Neuronal stem cell (in vitro differentiated cells): ENCODE measurements around the gene TMEM176B. TPM values are rescaled to one million over a fixed set of nuclear protein-coding genes. Genes with fewer than 3 reads are reported as not detected.

Source experiments
- DNase-seq: peaks from one replicate; pipeline ENCODE4 v3.0.0-alpha.2; 2013; ENCODE audit warnings: low spot score
- H2AFZ ChIP-seq: one replicate; pipeline ENCODE4 v1.6.1; 2013; ENCODE audit warnings: mild to moderate bottlenecking, low read length, inconsistent platforms
- H2AK5ac ChIP-seq: 2 replicates; pipeline ENCODE4 v1.6.1; 2013; ENCODE audit warnings: low read depth, mild to moderate bottlenecking, inconsistent platforms, low read length, moderate library complexity, mixed read lengths
- H2BK120ac ChIP-seq: 2 replicates; pipeline ENCODE4 v1.6.1; 2013; ENCODE audit warnings: low read depth, mild to moderate bottlenecking, inconsistent platforms, low read length, moderate library complexity, mixed read lengths
- H2BK12ac ChIP-seq: one replicate; pipeline ENCODE4 v1.6.1; 2013; ENCODE audit warnings: low read length, inconsistent platforms
- H2BK15ac ChIP-seq: 2 replicates; pipeline ENCODE4 v1.6.1; 2013; ENCODE audit warnings: mild to moderate bottlenecking, low read length, inconsistent platforms, mixed read lengths
- H2BK5ac ChIP-seq: one replicate; pipeline ENCODE4 v1.6.1; 2013; ENCODE audit warnings: inconsistent platforms, mild to moderate bottlenecking, low read length, moderate library complexity
- H3K14ac ChIP-seq: one replicate; pipeline ENCODE4 v1.6.1; 2013; ENCODE audit warnings: low read length, inconsistent platforms
- H3K18ac ChIP-seq: 2 replicates; pipeline ENCODE4 v1.6.1; 2013; ENCODE audit warnings: low read length, inconsistent platforms
- H3K23ac ChIP-seq: 2 replicates; pipeline ENCODE4 v1.6.1; 2013; ENCODE audit warnings: low read depth, mild to moderate bottlenecking, mixed read lengths, low read length, inconsistent platforms; ENCODE audit not compliant: poor library complexity
- H3K27ac ChIP-seq: replicated peaks from 3 replicates; pipeline ENCODE4 v1.5.1; 2013; ENCODE audit warnings: low read length, inconsistent platforms
- H3K27me3 ChIP-seq, 3 experiments: 2 replicates each; pipeline ENCODE4 v1.6.1; 2013; ENCODE audit warnings: low read length in 3 of 3, mild to moderate bottlenecking in 2 of 3, inconsistent platforms in 1 of 3, low read depth in 1 of 3, mixed read lengths in 1 of 3, moderate library complexity in 1 of 3; ENCODE audit not compliant: control insufficient read depth in 3 of 3, insufficient read depth in 3 of 3
- H3K36me3 ChIP-seq, 2 donors: replicated peaks in 1 of 2; 2 replicates each; pipeline ENCODE4 v1.6.1; 2013; ENCODE audit warnings: low read length in 2 of 2; ENCODE audit not compliant: control insufficient read depth in 2 of 2, insufficient read depth in 2 of 2
- H3K4ac ChIP-seq: 2 replicates; pipeline ENCODE4 v1.6.1; 2013; ENCODE audit warnings: inconsistent platforms, mild to moderate bottlenecking, low read length, moderate library complexity
- H3K4me1 ChIP-seq, 2 donors: 1 replicate in 1 of 2; 2 replicates in 1 of 2; pipeline ENCODE4 v1.6.1; 2013; ENCODE audit warnings: low read length in 2 of 2, low read depth in 1 of 2; ENCODE audit not compliant: control insufficient read depth in 2 of 2, insufficient read depth in 1 of 2
- H3K4me2 ChIP-seq: one replicate; pipeline ENCODE4 v1.6.1; 2013; ENCODE audit warnings: mild to moderate bottlenecking, low read length, inconsistent platforms; ENCODE audit not compliant: insufficient read depth, poor library complexity, severe bottlenecking
- H3K4me3 ChIP-seq, 2 donors: 2 replicates each; pipeline ENCODE4 v1.5.1; 2013; ENCODE audit warnings: low read length in 2 of 2, mild to moderate bottlenecking in 2 of 2, inconsistent platforms in 1 of 2, moderate library complexity in 1 of 2
- H3K79me1 ChIP-seq: one replicate; pipeline ENCODE4 v1.6.1; 2013; ENCODE audit warnings: low read depth, mild to moderate bottlenecking, inconsistent platforms, low read length, moderate library complexity
- H3K9ac ChIP-seq: one replicate; pipeline ENCODE4 v1.6.1; 2013; ENCODE audit warnings: mild to moderate bottlenecking, low read depth, low read length, inconsistent platforms; ENCODE audit not compliant: poor library complexity
- H3K9me3 ChIP-seq, 2 donors: replicated peaks in 1 of 2; 2 replicates each; pipeline versions ENCODE3 to v1.6.1; 2013; ENCODE audit warnings: low read length in 2 of 2, mild to moderate bottlenecking in 2 of 2, inconsistent platforms in 1 of 2, low read depth in 1 of 2, mixed read lengths in 1 of 2, moderate library complexity in 1 of 2; ENCODE audit not compliant: control insufficient read depth in 2 of 2, insufficient read depth in 1 of 2
- H4K8ac ChIP-seq: one replicate; pipeline ENCODE4 v1.6.1; 2013; ENCODE audit warnings: low read depth, mild to moderate bottlenecking, inconsistent platforms, low read length, moderate library complexity
- H4K91ac ChIP-seq: one replicate; pipeline ENCODE4 v1.6.1; 2013; ENCODE audit warnings: low read length, low read depth, mild to moderate bottlenecking, inconsistent platforms; ENCODE audit not compliant: poor library complexity
- WGBS, 2 donors: extraction: QIAGEN DNeasy Blood & Tissue Kit; methylation state at CpG; one replicate each; pipeline ENCODE4 v1.1.7; 2013; ENCODE audit warnings: missing lambda C conversion rate in 2 of 2, mixed read lengths in 1 of 2; ENCODE audit not compliant: insufficient read length in 2 of 2, insufficient replicate concordance in 1 of 2; ENCODE audit errors: extremely low coverage in 2 of 2; 5-methylcytosine and 5-hydroxymethylcytosine counted together
- polyA plus RNA-seq, 2 experiments: library from polyadenylated mRNA; stranded (reverse); fragments of 200-250 nt; gene quantifications; one replicate each; pipeline ENCODE4 v1.2.3, GENCODE V29; 2013

The TMEM176B gene
- 1.2 TPM for polyA plus RNA-seq (2013, experiment 1 of 2)
- 1.1 TPM for polyA plus RNA-seq (2013, experiment 2 of 2)

DNA sequence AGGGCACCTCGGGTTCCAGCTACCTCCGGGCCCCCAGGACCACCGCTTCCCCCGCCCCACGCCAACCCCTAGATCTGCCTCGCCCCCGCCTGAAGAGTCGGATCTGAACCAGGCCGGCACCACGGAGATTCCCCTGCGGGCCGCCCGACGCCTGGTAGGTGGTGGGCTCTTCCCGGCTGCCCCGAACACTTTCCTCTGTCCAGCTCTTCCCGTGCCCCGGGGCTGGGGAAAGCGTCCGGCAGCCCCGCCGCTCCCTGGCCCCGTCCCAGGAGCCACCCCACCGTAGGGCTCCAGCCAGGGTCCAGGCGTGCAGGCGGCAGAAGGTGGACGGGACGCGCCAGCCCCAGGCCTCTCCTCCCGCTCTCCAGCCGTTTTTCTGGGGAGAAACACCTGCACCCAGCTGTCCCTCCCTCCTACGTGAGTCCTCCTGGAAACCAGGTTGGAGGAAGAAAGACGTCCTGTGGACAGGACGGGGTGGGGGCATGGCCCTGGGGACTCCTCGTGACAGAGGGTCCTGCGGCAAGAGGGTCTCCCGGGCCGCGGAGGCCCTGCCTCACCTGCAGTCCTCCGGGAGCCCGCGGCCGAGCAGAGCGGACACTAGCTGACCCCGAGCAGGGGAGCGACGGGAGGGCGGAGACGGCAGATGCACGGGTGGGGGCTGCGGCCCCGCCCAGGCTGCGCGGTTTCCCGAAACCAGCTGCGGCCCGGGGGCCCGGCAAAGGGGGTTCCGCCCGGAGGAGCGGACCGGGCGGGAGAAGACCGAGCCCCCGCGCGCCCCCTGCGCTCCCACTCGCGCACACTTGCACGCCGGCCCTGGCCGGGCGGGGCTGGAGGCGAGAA, at the start of gene TMEM176B:
Gene TMEM176B, minus strand, starts transcription at position 624 of the 840 bp plus-strand sequence. CDS start 3,795 bp downstream, outside the sequence.
- Histone ChIP-seq H3K79me1 (no peaks in the 10 kb centered on the region), H3K27me3 (peaks cover 13 to 68% (median 35%) of the 10 kb centered on the region in 3 experiments), H2BK15ac (peak within 1 kb of the TSS; percentile 55), H2BK120ac (no peak within 1 kb of the TSS), H3K9me3 (no peaks in the 10 kb centered on the region), H3K4me2 (peak within 1 kb of the TSS; percentile 79), H4K91ac (no peak within 1 kb of the TSS), H4K8ac (no peak within 1 kb of the TSS), H2BK12ac (peak within 1 kb of the TSS; percentile 14), H3K27ac (no peak within 1 kb of the TSS), H2BK5ac (peak within 1 kb of the TSS; percentile 7), H3K36me3 (no peaks in the 10 kb centered on the region), H3K23ac (peak within 1 kb of the TSS; percentile 6), H3K4me1 (peaks cover 0 to 2% of the 10 kb centered on the region in 2 donors), H3K14ac (peak within 1 kb of the TSS; percentile 73), H2AK5ac (peak within 1 kb of the TSS; percentile 52), H3K18ac (peak within 1 kb of the TSS; percentile 76), H2AFZ (peak within 1 kb of the TSS; percentile 29), H3K9ac (peak within 1 kb of the TSS; percentile 45), H3K4me3 (peak within 1 kb of the TSS in 1 of 2 donors; percentile 66), H3K4ac (no peak within 1 kb of the TSS)
- no peak for DNase-seq
- no CpG with 5 or more reads among the region's 75 CpGs for WGBS, 2 donors

DNA sequence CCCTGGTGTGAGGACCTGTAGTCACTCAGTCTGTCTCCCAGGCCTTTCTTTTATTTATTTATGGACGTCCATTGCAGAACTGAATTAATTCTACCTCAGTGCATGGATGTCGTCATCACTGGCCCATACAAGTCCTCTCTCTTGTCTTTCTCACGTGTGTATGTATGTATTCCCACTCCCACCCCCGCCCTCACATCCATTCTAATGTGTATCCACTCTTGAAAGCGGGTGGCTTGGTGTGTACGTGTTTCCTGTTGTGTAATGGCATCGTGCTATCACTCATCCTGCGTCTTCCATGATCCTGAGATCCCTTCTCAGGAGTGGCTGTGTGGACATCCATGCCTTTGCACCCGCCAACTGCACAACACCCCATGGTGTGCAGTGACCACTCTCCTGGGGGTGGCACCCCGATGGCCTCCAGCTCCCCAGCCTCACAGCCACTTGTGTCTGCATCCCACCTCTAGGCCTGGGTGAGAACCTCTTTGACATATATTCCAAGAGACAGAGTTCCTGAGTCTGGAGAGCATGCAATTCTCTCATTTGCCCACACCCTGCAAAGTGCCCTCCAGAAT, 49.1 kb upstream of the TMEM176B start:
- Histone ChIP-seq H3K27ac (no peak overlapping the region), H4K8ac (no peak overlapping the region), H2AFZ (no peak overlapping the region), H3K27me3 (peaks cover 0 to 31% (median 0%) of the 10 kb centered on the region in 3 experiments), H3K14ac (no peak overlapping the region), H3K4me3 (no peak overlapping the region), H2BK12ac (no peak overlapping the region), H2BK120ac (no peak overlapping the region), H3K79me1 (no peaks in the 10 kb centered on the region), H3K9me3 (no peaks in the 10 kb centered on the region), H2BK5ac (no peak overlapping the region), H3K4me1 (peaks cover 0 to 2% of the 10 kb centered on the region in 2 donors), H2BK15ac (no peak overlapping the region), H2AK5ac (no peak overlapping the region), H3K9ac (no peak overlapping the region), H3K36me3 (no peaks in the 10 kb centered on the region), H3K18ac (peak overlapping the region; percentile 8), H3K23ac (peak overlapping the region; percentile 62), H4K91ac (no peak overlapping the region), H3K4me2 (no peak overlapping the region), H3K4ac (no peak overlapping the region)
- no peak for DNase-seq
- no CpG with 5 or more reads among the region's 10 CpGs for WGBS, 2 donors

DNA sequence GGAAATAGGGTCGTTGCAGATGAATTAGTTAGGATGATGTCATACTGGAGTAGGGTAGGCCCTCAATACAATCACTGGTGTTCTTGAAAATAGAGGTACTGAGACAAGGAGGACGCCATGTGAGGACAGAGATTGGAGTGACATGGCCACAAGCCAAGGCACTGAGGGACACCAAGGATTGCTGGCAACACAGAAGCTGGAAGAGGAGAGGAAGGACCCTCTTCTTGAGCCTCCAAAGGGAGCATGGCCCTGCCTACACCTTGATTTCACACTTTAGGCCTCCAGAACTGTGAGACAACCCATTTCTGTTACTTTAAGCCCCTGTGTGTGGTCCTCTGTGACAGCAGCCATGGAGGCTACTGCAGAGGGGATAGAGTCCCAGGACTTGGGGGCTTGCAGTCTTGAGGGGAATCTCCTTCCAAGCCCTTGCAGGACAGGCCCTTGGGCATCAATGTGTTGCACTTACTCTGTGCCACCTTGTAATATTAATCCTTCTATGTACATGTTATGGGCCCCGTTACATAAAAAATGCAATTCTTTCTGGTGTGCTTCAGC, 48.5 kb upstream of the TMEM176B start:
- Histone ChIP-seq H3K4me2 (no peak overlapping the region), H3K79me1 (no peaks in the 10 kb centered on the region), H3K18ac (no peak overlapping the region), H4K8ac (no peak overlapping the region), H3K4ac (no peak overlapping the region), H3K14ac (no peak overlapping the region), H3K27me3 (peaks cover 0 to 31% (median 0%) of the 10 kb centered on the region in 3 experiments), H2BK15ac (no peak overlapping the region), H3K9me3 (no peaks in the 10 kb centered on the region), H3K9ac (no peak overlapping the region), H2AK5ac (no peak overlapping the region), H4K91ac (no peak overlapping the region), H2AFZ (no peak overlapping the region), H3K27ac (no peak overlapping the region), H3K4me1 (peaks cover 0 to 2% of the 10 kb centered on the region in 2 donors), H2BK5ac (no peak overlapping the region), H2BK120ac (no peak overlapping the region), H3K4me3 (no peak overlapping the region), H2BK12ac (no peak overlapping the region), H3K23ac (no peak overlapping the region), H3K36me3 (no peaks in the 10 kb centered on the region)
- DNase-seq, result no peak
- no CpG with 5 or more reads among the region's 3 CpGs for WGBS, 2 donors

DNA sequence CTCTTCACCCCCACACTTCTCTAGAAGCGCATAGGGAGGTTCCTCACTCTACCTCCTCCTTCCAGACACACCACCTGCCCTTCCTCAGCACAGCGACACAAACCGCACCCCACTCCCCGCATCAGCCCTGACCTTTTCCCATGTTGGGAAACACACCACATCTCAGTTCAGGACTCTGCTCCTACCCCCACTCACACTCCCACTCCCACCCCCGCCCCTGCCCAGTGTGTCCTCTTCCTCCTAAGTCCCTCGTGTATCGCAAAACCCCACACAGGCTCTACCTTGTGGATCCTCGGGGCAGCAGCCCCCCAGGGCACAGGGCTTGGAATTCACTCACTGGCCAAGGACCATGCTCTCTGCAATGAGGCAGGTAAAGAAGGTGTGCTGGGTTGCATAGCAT, 47.9 kb upstream of the TMEM176B start:
- no peak overlapping the region for H3K4me3 ChIP-seq
- H2BK5ac ChIP-seq, result no peak overlapping the region
- no peaks in the 10 kb centered on the region for H3K9me3 ChIP-seq
- no peak overlapping the region for H2AK5ac ChIP-seq
- no peak overlapping the region for H4K8ac ChIP-seq
- no peak overlapping the region for H2BK12ac ChIP-seq
- H4K91ac ChIP-seq, result no peak overlapping the region
- H3K4ac ChIP-seq, result no peak overlapping the region
- H2AFZ ChIP-seq, result no peak overlapping the region
- H2BK15ac ChIP-seq, result no peak overlapping the region
- H3K27me3 ChIP-seq, result peaks cover 0 to 30% (median 0%) of the 10 kb centered on the region in 3 experiments
- H3K36me3 ChIP-seq, result no peaks in the 10 kb centered on the region
- no peaks in the 10 kb centered on the region for H3K79me1 ChIP-seq
- no peak overlapping the region for H3K4me2 ChIP-seq
- H3K4me1 ChIP-seq, result peaks cover 0 to 2% of the 10 kb centered on the region in 2 donors
- no peak overlapping the region for H3K18ac ChIP-seq
- no peak for DNase-seq
- no peak overlapping the region for H3K27ac ChIP-seq
- no peak overlapping the region for H3K9ac ChIP-seq
- no peak overlapping the region for H3K14ac ChIP-seq
- no peak overlapping the region for H2BK120ac ChIP-seq
- H3K23ac ChIP-seq, result no peak overlapping the region
- no CpG with 5 or more reads among the region's 8 CpGs for WGBS, 2 donors
